Nephron (organoid): ENCODE data around the gene MTRF1.
A peak's percentile ranks its signal among the peaks of the same experiment; 100 is the strongest.

Experiments used
- H3K27ac Mint-ChIP-seq, 3 experiments: 2 replicates each; pipeline ENCODE4 v1.8.0; 2020; ENCODE audit warnings: mixed read lengths in 3 of 3, mild to moderate bottlenecking in 2 of 3, moderate library complexity in 1 of 3
- H3K27me3 Mint-ChIP-seq: 2 replicates; pipeline ENCODE4 v1.8.0; 2021; ENCODE audit warnings: low read depth, mild to moderate bottlenecking, moderate library complexity, mixed read lengths
- H3K36me3 Mint-ChIP-seq: 2 replicates; pipeline ENCODE4 v1.8.0; 2020; ENCODE audit warnings: low read depth, mixed read lengths
- H3K4me1 Mint-ChIP-seq: 2 replicates; pipeline ENCODE4 v1.8.0; 2020; ENCODE audit warnings: mixed read lengths
- H3K4me3 Mint-ChIP-seq, 3 experiments: 2 replicates each; pipeline ENCODE4 v1.8.0; 2020; ENCODE audit warnings: mild to moderate bottlenecking in 3 of 3, mixed read lengths in 3 of 3, moderate library complexity in 2 of 3
- H3K9me3 Mint-ChIP-seq: 2 replicates; pipeline ENCODE4 v1.8.0; 2020; ENCODE audit warnings: mixed read lengths
- TF ChIP-seq, protein P1 (sequence below), 3 experiments: fragments of 200-600 bp; sonication (generic); IDR thresholded peaks; one replicate each; pipeline ENCODE4 v1.5.0; 2021; ENCODE audit warnings: antibody characterized with exemption in 3 of 3; ENCODE audit not compliant: unreplicated experiment in 3 of 3

Gene MTRF1

GRCh38 chr13:41236369-41236768 is 27.0 kb downstream of the MTRF1 start:
- TF ChIP-seq, protein P1, sequence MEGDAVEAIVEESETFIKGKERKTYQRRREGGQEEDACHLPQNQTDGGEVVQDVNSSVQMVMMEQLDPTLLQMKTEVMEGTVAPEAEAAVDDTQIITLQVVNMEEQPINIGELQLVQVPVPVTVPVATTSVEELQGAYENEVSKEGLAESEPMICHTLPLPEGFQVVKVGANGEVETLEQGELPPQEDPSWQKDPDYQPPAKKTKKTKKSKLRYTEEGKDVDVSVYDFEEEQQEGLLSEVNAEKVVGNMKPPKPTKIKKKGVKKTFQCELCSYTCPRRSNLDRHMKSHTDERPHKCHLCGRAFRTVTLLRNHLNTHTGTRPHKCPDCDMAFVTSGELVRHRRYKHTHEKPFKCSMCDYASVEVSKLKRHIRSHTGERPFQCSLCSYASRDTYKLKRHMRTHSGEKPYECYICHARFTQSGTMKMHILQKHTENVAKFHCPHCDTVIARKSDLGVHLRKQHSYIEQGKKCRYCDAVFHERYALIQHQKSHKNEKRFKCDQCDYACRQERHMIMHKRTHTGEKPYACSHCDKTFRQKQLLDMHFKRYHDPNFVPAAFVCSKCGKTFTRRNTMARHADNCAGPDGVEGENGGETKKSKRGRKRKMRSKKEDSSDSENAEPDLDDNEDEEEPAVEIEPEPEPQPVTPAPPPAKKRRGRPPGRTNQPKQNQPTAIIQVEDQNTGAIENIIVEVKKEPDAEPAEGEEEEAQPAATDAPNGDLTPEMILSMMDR (IDR thresholded peaks at IDR 0.05; ENCODE audit: unreplicated experiment in 3 of 3), result no peak
- peak overlapping the region in 1 of 3 experiments; percentile 1 for H3K27ac Mint-ChIP-seq
- no peak overlapping the region for H3K4me3 Mint-ChIP-seq

GRCh38 chr13:41232578-41233480 is 30.5 kb downstream of the MTRF1 start:
- H3K27me3 Mint-ChIP-seq, result no peaks in the 10 kb centered on the region
- no peak overlapping the region for H3K27ac Mint-ChIP-seq
- peaks cover 10% of the 10 kb centered on the region for H3K4me1 Mint-ChIP-seq
- H3K4me3 Mint-ChIP-seq, result no peak overlapping the region
- peaks cover 61% of the 10 kb centered on the region for H3K36me3 Mint-ChIP-seq
- TF ChIP-seq, protein P1 (IDR thresholded peaks at IDR 0.05; ENCODE audit: unreplicated experiment in 3 of 3), result no peak
- no peaks in the 10 kb centered on the region for H3K9me3 Mint-ChIP-seq

More at GRCh38 chr13:41236369-41236768, 27.0 kb downstream of the MTRF1 start:
- H3K36me3 Mint-ChIP-seq, result peaks cover 64% of the 10 kb centered on the region
- H3K9me3 Mint-ChIP-seq, result no peaks in the 10 kb centered on the region
- H3K27me3 Mint-ChIP-seq, result no peaks in the 10 kb centered on the region
- H3K4me1 Mint-ChIP-seq, result peaks cover 6% of the 10 kb centered on the region

GRCh38 chr13:41231786-41232185 is 31.6 kb downstream of the MTRF1 start:
- Mint-ChIP-seq H3K27me3 (no peaks in the 10 kb centered on the region), H3K9me3 (no peaks in the 10 kb centered on the region), H3K4me3 (no peak overlapping the region), H3K36me3 (peaks cover 64% of the 10 kb centered on the region), H3K4me1 (peaks cover 10% of the 10 kb centered on the region), H3K27ac (peak overlapping the region in 1 of 3 experiments; percentile 41)
- TF ChIP-seq, protein P1 (IDR thresholded peaks at IDR 0.05; ENCODE audit: unreplicated experiment in 3 of 3), result no peak

- TF ChIP-seq, protein P1 (IDR thresholded peaks at IDR 0.05; ENCODE audit: unreplicated experiment in 3 of 3), result no peak
- H3K27ac Mint-ChIP-seq, result peak overlapping the region in 2 of 3 experiments; percentile 38 to 41
- H3K4me3 Mint-ChIP-seq, result no peak overlapping the region
- no peaks in the 10 kb centered on the region for H3K9me3 Mint-ChIP-seq
- peaks cover 59% of the 10 kb centered on the region for H3K36me3 Mint-ChIP-seq
- H3K4me1 Mint-ChIP-seq, result peaks cover 10% of the 10 kb centered on the region
- H3K27me3 Mint-ChIP-seq, result no peaks in the 10 kb centered on the region
These were observed 32.2 kb downstream of the MTRF1 start for GRCh38 chr13:41231025-41231677.

DNA sequence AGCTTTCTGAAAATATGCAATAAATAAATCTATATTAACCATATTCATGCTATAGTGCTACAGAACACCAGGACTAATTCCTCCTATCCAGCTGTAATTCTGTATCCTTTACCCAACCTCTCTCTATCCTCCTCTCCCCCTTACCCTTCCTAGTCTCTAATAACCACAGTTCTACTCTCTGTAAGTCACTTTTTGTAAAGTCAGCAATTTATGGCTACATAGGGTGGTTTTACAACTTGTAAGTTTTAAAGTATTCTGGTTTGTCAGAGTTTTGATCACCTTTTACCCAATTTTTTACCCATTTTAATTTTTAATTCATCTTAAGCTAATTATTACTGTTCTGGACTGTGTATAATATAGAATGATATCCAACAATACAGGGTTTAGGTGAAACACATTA is 34.0 kb downstream of the MTRF1 start:
- peaks cover 10% of the 10 kb centered on the region for H3K4me1 Mint-ChIP-seq
- TF ChIP-seq, protein P1 (IDR thresholded peaks at IDR 0.05; ENCODE audit: unreplicated experiment in 3 of 3), result no peak
- H3K36me3 Mint-ChIP-seq, result peaks cover 44% of the 10 kb centered on the region
- no peaks in the 10 kb centered on the region for H3K27me3 Mint-ChIP-seq
- no peak overlapping the region for H3K27ac Mint-ChIP-seq
- no peaks in the 10 kb centered on the region for H3K9me3 Mint-ChIP-seq
- no peak overlapping the region for H3K4me3 Mint-ChIP-seq
